ENCODE data around the gene GPR39.

DNA sequence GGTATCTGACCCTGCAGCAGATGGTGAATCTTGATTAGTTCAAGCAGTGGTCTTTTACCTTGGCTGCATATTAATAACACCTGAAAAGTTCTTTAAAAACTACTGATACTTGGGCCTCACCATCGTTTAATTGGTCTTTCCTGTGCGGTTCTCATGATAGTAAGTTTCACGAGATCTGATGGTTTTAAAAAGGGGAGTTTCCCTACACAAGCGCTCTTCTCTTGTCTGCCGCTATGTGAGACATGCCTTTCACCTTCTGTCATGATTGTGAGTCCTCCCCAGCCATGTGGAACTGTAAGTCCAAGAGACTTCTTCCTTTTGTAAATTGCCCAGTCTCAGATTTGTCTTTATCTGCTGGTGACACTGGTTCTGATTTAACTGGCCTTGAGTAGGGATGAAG is 151.1 kb downstream of the GPR39 start:
- TF ChIP-seq CTCF (IDR thresholded peaks at IDR 0.05) (no peak), POLR2A (IDR thresholded peaks at IDR 0.05; ENCODE audit: low read depth) (no peak)

Measured in esophagus muscularis mucosa (tissue), 3 donors.